Smooth muscle cell (in vitro differentiated cells): ENCODE measurements around the gene TRIOBP. TPM values are rescaled to one million over a fixed set of nuclear protein-coding genes. Genes with fewer than 3 reads are reported as not detected.

Source experiments
- DNase-seq: peaks from one replicate; lab custom pipeline; 2025; ENCODE audit not compliant: unreplicated experiment; lab: John Stamatoyannopoulos, UW
- H2AFZ ChIP-seq: fragments of 200-600 bp; sonication (generic); 2 replicates; pipeline ENCODE4 v1.6.0; 2016; ENCODE audit warnings: antibody characterized with exemption, low read depth, mild to moderate bottlenecking
- H3F3A ChIP-seq: fragments of 200-600 bp; sonication (generic); 2 replicates; pipeline ENCODE4 v1.6.0; 2017; ENCODE audit warnings: antibody characterized with exemption, low read depth
- H3K27ac ChIP-seq: fragments of 200-600 bp; sonication (generic); 2 replicates; pipeline ENCODE4 v1.5.1; 2016; ENCODE audit warnings: low read depth, mild to moderate bottlenecking
- H3K27me3 ChIP-seq: fragments of 200-600 bp; sonication (generic); 2 replicates; pipeline ENCODE4 v1.6.1; 2016; ENCODE audit warnings: low read depth, mild to moderate bottlenecking
- H3K36me3 ChIP-seq: fragments of 200-600 bp; sonication (generic); 2 replicates; pipeline ENCODE4 v1.5.1; 2016; ENCODE audit warnings: low read depth
- H3K4me1 ChIP-seq: fragments of 200-600 bp; sonication (generic); 2 replicates; pipeline ENCODE4 v1.5.1; 2016; ENCODE audit warnings: low read depth
- H3K4me2 ChIP-seq: fragments of 200-600 bp; sonication (generic); 2 replicates; pipeline ENCODE4 v1.6.0; 2016; ENCODE audit warnings: mild to moderate bottlenecking
- H3K4me3 ChIP-seq: fragments of 200-600 bp; sonication (generic); 2 replicates; pipeline ENCODE4 v1.5.1; 2016; ENCODE audit warnings: mild to moderate bottlenecking
- H3K79me2 ChIP-seq: fragments of 200-600 bp; sonication (generic); 2 replicates; pipeline ENCODE4 v1.6.0; 2016; ENCODE audit warnings: low read depth, mild to moderate bottlenecking
- H3K9ac ChIP-seq: fragments of 200-600 bp; sonication (generic); 2 replicates; pipeline ENCODE4 v1.6.0; 2016; ENCODE audit warnings: low read depth
- H3K9me3 ChIP-seq: fragments of 200-600 bp; sonication (generic); replicated peaks from 2 replicates; pipeline ENCODE4 v1.5.1; 2016; ENCODE audit warnings: low read depth
- H4K20me1 ChIP-seq: fragments of 200-600 bp; sonication (generic); 2 replicates; pipeline ENCODE4 v1.6.0; 2016; ENCODE audit warnings: low read depth
- CTCF ChIP-seq: fragments of 200-600 bp; sonication (generic); IDR thresholded peaks from 2 replicates; pipeline ENCODE4 v1.5.1; 2017; ENCODE audit warnings: borderline replicate concordance, mild to moderate bottlenecking, antibody characterized with exemption; ENCODE audit not compliant: insufficient read depth, poor library complexity, severe bottlenecking
- WGBS: methylation state at CpG from one replicate; pipeline ENCODE4 v1.1.7; 2016; ENCODE audit warnings: low lambda C conversion rate; 5-methylcytosine and 5-hydroxymethylcytosine counted together
- polyA plus RNA-seq: library from polyadenylated mRNA; unstranded; fragments of >200 nt; fragmentation: Nextera tagmentation; extraction: Ambion mirVana; gene quantifications from 2 replicates; pipeline ENCODE4 v1.2.1, GENCODE V29; 2016
- total RNA-seq: library from RNA; depleted of rRNA; stranded (reverse); fragments of >200 nt; gene quantifications from 2 replicates; pipeline ENCODE4 v1.2.3, GENCODE V29; 2014

Gene TRIOBP
- total and polyA plus RNA-seq, 2 experiments from 2014 or later = 44.6 to 95.8 TPM

GRCh38 chr22:37732699-37733607, 36.1 kb downstream of the TRIOBP start:
- H3K36me3 ChIP-seq = no peaks in the 10 kb centered on the region
- H3K27ac ChIP-seq = no peak overlapping the region
- no peak overlapping the region for H3K9ac ChIP-seq
- DNase-seq = no peak
- H3K27me3 ChIP-seq = no peaks in the 10 kb centered on the region
- no peak overlapping the region for H3K4me3 ChIP-seq
- WGBS = 87% methylated on average over 18 of the region's 19 CpGs
- H2AFZ ChIP-seq = no peak overlapping the region
- TF ChIP-seq CTCF = no peak
- no peak overlapping the region for H3K4me2 ChIP-seq
- H4K20me1 ChIP-seq = no peaks in the 10 kb centered on the region
- no peaks in the 10 kb centered on the region for H3K79me2 ChIP-seq
- H3K9me3 ChIP-seq = no peaks in the 10 kb centered on the region
- H3K4me1 ChIP-seq = no peaks in the 10 kb centered on the region
- no peaks in the 10 kb centered on the region for H3F3A ChIP-seq

GRCh38 chr22:37733625-37734401, 37.0 kb downstream of the TRIOBP start:
- H3K9ac ChIP-seq = no peak overlapping the region
- H3K27me3 ChIP-seq = no peaks in the 10 kb centered on the region
- no peaks in the 10 kb centered on the region for H3K4me1 ChIP-seq
- TF ChIP-seq CTCF = no peak
- no peak overlapping the region for H3K4me3 ChIP-seq
- H3F3A ChIP-seq = no peaks in the 10 kb centered on the region
- H3K79me2 ChIP-seq = no peaks in the 10 kb centered on the region
- H3K9me3 ChIP-seq = no peaks in the 10 kb centered on the region
- H3K4me2 ChIP-seq = no peak overlapping the region
- DNase-seq = no peak
- WGBS = 97% methylated on average over 11 of the region's 11 CpGs
- H2AFZ ChIP-seq = no peak overlapping the region
- no peak overlapping the region for H3K27ac ChIP-seq
- no peaks in the 10 kb centered on the region for H4K20me1 ChIP-seq
- H3K36me3 ChIP-seq = no peaks in the 10 kb centered on the region

- H4K20me1 ChIP-seq = no peaks in the 10 kb centered on the region
- no peak for DNase-seq
- no peak overlapping the region for H3K9ac ChIP-seq
- H3K4me1 ChIP-seq = no peaks in the 10 kb centered on the region
- no peaks in the 10 kb centered on the region for H3K79me2 ChIP-seq
- H3F3A ChIP-seq = no peaks in the 10 kb centered on the region
- WGBS = 94% methylated on average over 5 of the region's 6 CpGs
- no peak for TF ChIP-seq CTCF
- no peaks in the 10 kb centered on the region for H3K27me3 ChIP-seq
- no peak overlapping the region for H3K27ac ChIP-seq
- H2AFZ ChIP-seq = no peak overlapping the region
- H3K4me2 ChIP-seq = no peak overlapping the region
- no peak overlapping the region for H3K4me3 ChIP-seq
- no peaks in the 10 kb centered on the region for H3K36me3 ChIP-seq
- H3K9me3 ChIP-seq = no peaks in the 10 kb centered on the region
Measured at GRCh38 chr22:37734402-37734700, 37.5 kb downstream of the TRIOBP start.
